EL (cell line): Measurements from ENCODE around the gene COL27A1.

Experiments used
- DNase-seq: peaks from one replicate; pipeline ENCODE4 v3.0.0-alpha.2; 2016

The COL27A1 gene

DNA sequence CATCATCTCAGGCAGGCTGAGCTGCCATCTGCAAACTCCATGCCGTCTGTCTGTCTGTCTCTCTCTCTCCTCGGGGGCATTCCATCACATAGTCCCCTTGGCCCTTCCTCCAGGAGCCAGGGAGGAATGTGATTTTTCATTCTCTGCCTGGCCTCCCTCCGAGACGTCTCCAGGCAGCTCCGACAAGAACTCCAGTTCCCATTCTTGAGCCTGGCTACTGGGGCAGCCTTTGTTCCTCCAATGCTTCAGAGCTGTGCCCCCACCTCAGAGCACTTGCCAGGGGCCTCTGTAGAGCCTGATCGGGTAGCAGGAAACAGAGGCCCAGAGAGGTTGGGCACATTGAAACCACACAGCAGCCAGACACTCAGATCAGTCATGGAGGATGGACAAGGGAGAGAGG, 74.0 kb downstream of the COL27A1 start:
- no peak for DNase-seq

DNA sequence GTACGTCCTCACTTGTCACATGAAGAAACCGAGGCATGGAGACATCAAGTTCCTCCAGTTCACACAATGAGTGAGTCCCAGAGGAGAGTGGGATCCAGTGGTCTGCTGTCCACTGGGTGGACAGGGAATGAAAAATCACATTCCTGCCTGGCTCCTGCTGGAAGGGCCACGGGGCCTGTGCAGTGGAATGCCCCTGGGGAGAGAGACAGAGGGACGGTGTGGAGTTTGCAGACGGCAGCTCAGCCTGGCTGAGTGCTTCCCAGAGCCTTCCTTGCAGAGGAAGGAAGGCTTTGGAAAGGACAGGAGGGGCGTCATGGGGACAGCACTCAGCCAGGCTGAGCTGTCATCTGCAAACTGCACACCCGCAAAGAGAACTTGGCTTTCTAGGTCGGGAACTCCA, 74.7 kb downstream of the COL27A1 start:
- no peak for DNase-seq

DNA sequence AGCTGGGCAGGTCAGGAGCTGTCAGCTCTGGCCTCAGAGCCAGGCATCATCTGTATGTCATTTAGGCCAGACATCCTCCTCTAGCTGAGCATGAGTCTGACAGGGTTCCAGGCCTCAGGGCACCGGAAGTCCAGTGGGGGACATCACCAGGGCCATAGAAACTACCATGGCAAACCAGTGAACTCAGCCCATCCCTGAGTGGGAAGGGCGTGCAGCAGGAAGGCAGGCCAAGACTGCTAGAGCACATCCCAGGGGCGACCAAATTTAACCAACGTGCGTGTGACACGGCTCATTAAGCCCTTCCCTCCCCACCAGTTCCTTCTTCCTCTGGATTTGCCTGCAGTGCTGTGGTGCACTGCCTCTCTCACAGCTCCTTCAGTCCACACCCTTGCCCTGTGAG, 75.9 kb downstream of the COL27A1 start:
- peak; percentile 17 for DNase-seq

DNA sequence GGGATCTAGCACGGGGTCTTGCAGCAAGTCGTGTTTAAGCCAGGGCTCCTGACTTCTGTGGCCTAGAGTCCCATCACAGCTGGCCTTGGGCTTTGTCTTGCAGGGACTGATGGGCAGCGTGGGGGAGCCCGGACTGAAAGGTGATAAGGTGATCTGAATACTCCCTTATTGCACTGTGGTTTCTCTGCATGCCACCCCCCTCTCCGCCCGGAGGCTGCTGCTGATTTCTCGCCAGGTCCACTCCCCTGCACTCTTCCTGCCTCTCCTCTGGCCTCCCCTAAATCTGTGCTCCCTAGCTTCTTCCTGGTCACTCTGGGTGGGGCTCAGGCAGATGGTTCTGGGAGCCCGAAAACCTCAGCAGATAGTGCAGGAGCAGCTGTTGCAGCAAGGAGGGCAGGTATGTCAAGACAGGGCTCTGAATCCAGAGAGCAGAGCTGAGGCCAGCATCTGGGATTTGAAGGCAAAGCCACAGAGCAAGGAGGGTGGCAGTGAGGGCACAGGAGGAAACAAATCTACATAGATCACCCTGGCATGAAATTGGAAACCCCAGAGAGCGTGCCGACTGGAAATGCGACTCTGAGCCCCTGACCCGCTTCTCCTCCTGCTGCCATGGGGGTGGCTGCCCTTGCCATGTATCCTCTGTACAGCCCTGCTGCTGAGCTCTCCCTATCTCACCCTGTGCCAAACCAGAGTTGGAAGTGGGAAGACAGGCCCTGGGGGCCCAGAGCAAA, 76.5 kb downstream of the COL27A1 start:
- no peak for DNase-seq

DNA sequence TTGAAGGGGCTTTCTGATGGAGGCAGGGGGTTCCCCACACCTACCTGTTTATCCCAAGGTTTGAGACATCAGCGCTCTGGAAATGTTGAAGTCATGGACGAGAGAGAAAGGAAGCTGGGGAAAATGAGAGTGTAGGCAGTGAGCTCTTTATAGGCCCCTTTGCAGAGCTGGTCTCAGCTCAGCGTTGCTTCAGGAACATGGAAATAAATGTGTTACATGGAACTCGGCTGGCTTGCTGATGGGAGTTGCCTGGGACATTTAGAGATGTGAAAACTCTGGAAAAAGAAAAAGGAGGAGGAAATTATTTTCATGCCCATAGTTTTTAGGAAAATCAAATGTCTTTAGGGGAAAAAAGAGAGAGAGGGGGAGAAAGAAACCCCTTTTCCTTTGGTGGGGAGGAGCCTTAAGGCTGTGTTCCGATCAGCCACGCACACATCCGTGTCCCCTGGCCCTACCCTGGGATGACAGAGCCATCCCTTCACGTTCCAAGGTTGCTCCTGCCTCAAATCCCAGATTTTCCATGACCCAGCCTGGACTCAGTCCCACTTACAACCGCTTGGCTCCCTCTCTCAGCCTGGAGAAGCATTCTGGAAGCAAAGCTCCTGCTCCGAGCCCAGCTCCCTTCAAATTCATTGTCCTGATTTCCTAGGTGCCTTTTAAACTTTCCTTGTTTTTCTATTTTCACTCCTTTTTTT, 78.3 kb downstream of the COL27A1 start:
- DNase-seq, result no peak

DNA sequence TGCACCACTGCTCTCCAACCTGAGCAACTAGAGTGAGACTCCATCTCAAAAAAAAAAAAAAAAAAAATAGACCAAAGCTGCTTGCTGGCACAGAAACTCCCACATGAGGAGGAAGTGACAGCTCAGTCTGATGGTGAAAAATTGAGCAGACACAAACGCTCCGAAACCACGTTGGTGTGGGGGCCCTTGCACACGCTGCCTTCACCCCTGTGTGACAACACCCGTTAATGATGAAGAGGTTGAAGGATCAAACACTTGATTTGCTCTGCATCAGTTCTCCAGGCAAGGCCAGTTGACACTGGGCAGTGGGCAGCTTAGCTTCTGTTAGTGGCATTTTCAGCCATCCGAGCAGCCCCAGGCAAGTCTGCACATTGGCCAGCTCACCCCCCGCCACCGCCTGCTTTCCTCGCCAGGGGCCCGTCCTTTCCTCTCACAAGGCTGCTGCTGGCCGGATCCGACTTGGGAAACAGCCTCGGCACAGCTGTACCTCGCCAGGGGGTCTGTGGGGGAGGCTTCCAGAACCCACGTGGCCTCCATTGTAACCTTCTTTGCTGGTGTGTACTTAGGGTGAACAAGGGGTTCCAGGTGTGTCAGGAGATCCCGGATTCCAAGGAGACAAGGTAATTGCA, 79.8 kb downstream of the COL27A1 start:
- no peak for DNase-seq

DNA sequence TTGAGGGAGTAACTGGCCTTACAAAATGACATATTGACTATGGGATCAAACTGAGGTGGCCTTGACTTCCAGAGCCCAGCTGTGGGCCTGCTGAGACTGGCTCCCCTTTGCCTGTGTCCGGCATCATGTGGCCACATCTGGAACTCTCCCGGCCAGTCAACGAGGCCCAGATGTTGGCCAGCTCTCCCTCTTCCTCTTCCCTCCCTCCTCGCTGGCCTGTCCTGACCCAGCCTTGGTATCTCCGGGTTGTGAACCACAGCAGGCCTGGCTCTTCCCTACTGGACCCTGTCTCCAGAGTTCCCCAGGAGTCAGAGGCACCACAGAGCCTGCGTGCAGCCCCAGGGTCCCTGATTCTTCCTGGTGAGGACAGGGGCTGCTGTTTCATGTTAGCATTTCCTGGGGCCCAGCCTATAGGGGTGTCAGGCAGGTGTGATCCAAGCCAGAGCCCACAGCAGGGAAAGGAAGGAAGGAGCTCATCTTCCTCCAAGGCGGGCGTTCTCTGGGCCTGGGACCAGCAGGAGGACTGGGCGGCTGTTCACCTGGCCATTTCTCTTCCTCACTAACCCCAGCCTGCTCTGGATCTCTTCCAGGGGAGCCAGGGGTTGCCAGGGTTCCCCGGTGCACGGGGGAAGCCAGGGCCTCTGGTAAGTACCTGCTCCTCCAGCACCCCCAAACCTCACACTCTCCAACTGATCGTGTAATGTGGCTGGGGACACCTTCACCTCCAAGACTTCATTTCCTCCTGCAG, 81.2 kb downstream of the COL27A1 start:
- no peak for DNase-seq

DNA sequence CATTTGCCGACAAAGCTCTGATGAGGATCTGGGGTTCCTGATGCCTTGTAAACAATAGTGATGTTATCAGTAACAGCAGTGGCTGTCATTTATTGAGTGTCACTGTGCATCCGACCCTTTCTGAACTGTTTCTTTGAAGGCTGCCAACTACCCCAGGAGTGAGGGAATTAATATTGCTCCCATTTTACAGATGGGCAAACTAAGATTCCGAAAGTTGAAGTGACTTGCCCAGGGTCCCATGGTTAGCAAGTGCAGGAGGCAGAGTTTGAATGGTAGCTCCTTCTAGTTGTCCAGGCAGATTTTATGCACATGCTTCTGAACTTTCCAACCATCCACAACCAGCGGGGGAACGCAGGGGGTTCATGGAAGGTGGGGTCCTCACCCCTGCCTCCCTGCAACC, 81.9 kb downstream of the COL27A1 start:
- no peak for DNase-seq

DNA sequence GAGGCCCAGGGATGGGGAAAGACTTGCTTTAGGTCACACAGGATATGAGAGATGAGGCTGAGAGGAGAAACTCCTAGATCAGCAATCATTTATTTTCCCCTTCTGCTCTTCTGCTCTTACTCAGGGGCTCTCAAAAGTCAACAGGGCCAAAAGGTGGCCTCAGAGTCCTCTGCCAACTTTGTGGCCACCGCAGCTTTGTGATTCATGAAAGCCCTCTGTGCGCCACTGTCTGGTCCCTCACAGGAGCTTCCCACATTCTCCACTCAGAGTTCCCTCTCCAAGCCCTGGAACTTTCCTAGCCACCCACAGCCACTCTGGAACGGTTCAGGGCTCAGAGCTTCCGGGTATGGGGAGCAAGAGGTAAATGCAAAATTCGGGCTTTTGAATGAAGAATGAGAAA, 82.4 kb downstream of the COL27A1 start:
- no peak for DNase-seq

DNA sequence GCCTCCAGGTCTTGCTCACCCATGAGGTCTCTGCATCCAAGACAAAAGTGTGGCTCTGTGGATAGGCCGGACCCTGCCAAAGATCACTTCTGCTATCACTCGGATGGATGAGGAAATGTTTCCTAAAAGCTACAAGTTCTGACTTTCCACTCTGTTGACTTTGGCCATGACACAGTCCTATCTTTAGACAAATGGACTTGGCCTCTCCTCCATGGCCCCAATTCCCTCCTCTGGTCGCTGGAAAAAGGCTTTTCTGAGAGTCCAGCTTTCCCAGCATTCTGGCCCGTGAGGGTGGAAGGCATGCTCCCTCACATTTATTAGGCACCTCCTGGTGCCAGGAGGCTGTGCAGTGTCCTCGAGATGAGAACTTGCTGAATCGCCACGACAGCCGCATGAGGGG, 83.1 kb downstream of the COL27A1 start:
- DNase-seq, result no peak

DNA sequence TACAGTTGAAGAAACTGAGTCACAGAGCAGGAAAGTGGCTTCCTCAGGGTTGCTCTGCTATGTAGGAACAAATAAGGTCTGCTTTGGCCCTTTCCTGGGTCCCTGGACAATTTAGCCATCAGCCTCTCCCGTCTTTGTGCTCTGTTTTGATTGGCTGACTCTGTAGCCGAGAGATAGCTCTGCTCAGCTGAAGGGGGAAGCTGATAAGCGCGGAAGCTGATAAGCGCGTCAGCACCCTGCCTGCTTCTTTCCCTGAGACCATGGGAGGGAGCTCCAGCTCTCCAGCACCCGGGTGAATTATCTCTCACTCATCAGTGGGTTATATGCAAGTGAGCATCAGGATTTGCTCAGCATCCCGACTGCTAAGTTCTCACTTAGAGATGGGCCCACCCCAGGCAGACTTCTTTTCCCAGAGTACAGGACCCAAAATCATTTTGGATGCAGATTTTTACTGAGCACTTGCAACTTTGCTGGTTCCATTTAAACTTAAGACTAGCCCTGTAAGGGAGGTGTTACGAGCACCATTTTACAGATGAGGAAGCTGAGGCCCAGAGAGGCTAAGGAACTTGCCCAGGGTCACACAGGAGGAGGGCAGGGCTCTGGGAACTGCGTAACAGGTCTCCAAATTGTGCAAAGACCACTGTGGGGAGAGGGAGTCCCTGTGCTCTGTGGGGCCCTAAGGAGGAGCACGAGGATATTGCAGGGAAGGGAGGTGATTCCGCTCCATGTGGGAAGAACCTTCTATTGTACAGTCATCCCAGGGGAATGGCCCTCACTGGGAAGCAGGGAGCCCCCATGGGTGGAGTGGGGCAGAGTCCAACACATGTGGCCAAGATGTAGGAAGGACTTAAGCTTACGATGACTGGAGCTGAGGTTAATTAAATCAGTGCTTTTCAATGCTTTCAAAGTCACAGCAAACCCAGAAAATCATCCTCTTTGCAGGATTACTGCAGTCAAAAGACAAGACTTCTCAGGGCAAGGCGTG, 83.8 kb downstream of the COL27A1 start:
- peak; percentile 62 for DNase-seq

DNA sequence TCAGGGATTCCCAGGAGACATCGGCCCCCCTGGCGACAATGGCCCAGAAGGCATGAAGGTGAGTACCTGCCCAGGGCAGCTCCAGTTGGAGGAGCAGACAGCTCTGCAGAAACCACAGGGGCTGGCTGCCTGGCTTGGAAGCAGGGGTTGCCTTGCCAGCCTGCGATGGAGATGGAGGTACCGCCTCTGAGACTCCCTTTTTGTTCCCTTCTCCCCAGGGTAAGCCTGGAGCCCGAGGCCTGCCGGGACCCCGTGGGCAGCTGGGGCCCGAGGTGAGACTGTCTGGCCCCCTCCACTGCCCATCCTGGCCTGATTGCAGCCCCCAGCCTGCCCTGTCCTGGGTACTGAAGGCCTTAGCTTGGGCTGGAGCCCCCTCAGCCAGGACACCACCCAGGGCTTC, 84.9 kb downstream of the COL27A1 start:
- no peak for DNase-seq

DNA sequence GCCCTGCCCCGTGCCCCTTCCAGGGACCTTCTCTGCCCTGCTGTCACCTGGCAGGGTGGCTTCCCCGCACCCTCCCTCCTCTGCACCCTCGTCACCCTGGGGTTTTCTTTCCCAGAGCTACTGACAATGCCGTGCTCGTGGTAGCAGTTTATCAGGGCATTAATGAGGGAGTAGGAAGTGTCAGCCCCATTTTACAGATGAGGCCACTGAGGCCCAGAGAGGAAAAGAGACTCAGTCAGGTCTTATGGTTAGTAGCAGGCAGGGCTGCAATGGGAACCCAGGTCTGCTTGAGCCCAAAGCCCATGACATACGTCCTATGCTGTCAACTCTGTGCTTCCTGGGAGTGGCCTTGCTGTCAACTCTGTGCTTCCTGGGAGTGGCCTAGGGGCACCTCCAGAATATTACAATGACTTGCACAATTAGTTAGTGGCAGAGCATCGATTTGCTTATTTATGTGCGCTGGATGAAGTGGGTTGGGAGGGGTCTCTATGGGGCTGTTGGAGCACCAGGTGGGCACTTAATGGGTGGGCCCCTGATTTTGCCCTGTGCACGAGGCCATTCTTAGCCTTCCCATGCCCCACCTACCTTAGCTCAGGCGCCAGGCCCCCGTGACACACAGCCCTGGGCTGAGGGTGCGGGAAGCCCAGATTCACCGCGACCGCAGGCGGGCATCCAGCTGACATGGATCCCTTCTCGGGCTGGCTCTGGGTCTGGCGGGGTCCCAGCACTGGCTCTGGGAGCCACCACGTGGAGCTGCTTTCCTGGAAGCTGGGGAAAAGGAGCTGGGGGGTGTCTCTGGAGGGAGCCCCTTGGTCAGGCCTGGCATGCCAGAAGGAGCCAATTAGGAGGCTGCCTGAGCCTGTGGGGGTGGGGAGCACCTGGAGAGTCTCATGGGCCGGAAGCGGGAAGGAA, 85.6 kb downstream of the COL27A1 start:
- no peak for DNase-seq

DNA sequence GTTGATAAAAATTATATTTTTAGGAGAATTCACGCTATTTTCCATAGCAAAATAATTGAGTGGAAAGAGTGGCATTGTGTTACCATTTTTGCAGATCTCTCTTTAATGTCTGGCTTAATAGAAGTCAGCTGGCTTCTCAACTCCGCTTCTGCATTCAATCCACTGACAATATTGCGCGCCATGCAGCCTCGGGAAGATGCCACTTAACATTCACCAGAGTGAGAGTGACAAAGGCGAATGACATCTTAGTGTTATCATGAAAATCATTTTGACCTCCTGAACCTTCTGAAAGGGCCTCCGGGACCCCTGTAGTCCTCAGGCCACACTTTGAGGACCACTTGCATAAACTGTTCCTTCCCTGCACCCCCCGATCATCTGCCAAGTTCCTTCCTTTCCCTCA, 87.5 kb downstream of the COL27A1 start:
- DNase-seq, result no peak

DNA sequence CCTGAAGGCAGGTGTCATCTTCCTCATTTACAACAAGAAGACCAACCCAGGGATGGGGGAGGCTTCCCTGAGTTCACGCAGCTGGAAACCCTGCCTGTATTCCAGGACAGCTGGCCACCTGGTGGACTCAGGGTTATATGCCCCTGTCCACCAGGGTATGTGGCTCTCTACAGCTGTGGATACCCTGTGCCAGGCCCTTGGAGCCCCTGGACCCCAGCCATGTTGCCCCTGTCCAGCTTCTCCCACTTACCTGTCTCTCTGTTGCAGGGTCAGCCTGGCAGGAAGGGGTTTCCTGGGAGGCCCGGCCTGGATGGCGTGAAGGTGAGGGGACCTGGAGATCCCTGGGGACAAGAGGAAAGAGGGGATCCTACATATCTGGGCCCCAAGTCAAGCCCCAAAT, 87.9 kb downstream of the COL27A1 start:
- DNase-seq, result no peak

DNA sequence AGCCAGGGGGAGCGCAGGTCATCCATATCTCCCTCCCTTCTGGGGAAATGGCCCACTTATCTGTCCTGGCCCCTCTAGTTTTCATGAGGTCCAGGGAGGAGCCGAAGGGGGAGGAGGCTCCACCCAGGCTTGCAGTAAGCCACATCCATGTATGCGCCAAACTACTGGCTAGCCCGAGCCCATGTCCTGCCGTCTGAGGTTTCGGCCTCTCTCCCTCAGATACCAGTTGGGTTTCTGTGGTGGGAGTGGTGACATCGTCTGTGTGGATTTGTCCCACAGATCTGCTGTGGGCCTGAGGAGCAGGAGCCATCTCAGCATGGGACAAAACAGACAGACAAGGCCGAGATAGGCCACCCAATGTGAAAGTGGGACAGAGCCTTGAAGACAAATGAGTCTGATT, 89.2 kb downstream of the COL27A1 start:
- DNase-seq, result no peak

DNA sequence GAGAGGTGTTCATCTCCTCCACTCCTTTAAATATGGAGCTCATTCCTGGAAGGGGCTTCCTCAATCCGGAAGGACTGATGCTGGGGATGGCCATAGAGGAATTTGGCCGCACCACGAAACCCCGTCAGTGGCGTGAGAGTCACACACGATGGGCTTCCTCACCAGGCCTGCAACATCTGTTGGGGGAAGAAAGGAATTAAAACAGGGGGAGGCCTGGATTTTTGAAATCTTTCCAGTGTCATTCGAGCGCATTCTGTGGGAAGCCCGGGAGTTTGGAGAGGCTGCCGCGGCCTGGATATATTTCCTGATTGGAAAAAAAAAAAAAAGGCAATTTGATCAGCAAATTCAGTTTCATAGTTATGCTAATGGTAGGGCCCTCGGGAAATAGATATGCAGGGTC, 91.2 kb downstream of the COL27A1 start:
- DNase-seq, result peak; percentile 10

DNA sequence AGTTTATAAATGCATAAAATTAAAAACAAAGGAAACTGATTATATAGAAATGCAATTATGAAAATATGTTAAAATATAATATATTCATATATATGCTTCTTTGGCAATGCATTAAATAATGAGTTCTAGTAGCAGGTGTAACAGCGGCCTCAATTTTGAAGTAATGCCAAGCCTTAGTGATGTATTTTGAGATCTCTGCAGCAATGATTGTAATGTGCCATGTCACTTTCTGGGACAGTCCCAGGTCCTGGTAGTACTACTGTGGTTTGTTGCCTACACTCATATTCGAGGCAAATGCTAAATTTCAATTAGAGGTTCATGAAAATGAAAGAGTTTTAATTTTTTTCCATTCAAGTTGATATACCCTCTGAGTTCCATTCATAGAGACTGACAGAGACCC, 91.7 kb downstream of the COL27A1 start:
- no peak for DNase-seq

DNA sequence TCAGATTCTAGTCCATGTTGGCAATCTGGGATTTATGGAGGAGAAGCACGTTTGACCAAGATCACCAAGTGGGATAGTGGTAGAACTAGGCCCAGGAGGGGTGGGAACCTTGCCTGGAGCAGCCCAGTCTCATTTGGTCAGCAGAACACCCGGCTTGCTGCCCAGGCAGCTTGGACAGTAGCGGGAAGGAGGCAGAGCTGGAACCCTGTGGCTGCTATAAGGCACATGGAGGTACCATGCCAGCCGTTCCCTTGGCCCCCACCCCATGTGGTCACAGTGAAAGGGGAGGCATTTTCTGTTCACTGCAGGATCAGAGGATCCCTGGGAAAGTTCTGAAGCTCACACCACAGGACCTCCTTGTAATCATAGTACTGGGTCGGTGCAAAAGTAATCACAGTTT, 92.2 kb downstream of the COL27A1 start:
- no peak for DNase-seq

DNA sequence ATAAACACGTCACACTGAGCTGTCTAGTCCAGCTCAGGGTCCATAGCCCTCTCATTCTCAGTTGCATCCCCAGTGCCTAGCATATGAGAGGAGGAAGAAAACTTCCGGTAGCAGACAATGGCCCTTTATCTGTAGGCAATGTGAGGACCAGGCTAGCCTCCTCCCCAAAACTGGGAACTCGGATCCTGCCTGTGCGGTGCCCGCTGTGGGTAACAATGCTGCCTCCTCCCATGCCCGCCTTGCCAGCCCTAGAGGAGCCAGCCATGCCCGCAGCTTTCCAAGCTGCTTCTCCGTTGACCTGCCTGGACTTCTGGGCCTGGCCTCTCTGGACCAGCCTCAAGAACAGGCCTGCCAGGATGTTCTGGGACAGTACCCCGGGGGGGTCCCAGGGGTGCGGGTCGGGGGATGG, 93.0 kb downstream of the COL27A1 start:
- no peak for DNase-seq
